HG02973 (cell line): Measurements from ENCODE around the gene SULT1C3.
A peak's percentile ranks its signal among the peaks of the same experiment; 100 is the strongest.

ENCODE experiments used
- ATAC-seq: cut with Tn5 transposase; IDR thresholded peaks from one replicate; pipeline ENCODE4 v1.9.1; 2021; ENCODE audit warnings: moderate library complexity; ENCODE audit not compliant: unreplicated experiment

The SULT1C3 gene

DNA sequence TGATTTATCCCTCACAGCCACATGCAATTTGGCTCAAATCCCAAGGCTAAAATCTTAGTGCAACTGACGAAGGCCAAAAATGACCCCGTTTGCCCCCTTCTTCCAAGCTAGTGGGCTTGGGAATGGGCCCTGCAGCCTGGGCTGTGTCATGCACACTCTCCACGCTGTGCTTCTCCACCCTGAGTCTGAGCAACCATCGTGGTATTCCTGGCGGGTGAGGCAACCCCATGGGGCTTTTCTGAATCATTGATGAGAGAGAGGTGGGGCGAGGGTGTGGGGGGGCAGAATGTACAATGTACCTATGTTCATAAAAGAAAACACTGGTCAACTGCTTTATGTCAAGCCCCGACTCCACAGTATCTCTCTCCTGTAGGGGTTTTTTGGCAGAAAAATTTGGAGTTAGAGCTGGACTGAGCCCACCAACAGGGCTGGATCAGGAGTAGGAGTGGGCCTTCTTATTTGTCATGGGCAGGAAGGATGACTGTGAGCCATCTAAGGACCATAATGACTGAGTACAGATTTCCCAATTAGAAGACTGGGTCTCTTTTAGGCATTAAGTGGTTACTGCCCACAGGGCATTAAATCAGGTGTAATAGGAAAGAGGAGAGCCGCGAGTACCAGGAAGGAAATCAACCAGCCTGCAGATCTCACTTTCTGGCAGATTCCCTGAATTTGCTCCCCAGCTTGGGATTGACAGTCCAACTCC lies 57.8 kb downstream of the SULT1C3 start:
- no peak for ATAC-seq

DNA sequence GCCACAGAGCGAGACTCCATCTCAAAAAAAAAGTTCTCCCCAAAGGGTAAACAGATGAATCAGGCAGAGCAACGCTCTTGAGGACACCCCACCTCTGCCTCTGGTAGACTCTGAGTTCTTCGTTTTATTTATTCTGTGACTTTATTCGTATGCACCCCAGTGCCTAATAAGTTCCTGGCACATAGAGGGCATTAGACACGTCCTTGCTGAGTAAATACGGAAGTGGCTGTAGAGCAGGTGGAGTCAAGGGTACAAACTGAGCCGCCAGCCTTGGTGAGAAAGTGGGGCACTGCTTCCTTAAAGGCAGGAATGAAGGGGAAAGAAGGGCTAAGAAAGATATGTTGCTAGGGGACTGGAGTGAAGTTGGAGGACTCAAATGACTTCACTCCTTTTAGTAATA lies 61.8 kb downstream of the SULT1C3 start:
- no peak for ATAC-seq

DNA sequence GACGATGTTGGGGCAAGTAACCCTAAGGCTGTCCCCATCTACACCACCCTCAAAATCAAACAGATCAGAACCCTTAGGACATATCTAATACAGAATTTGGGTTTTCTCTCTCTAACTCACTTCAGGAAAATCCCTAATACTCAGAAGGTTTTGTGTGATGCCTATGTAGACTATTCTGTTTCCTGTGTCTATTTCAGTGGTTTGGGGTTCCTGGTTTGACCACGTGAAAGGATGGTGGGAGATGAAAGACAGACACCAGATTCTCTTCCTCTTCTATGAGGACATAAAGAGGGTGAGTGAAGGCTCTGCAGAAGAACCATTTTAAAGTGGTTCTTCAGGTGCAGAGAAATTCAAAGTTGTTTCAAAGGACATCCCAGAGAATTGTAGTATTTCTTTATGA lies 65.2 kb downstream of the SULT1C3 start:
- peak; percentile 54 for ATAC-seq

DNA sequence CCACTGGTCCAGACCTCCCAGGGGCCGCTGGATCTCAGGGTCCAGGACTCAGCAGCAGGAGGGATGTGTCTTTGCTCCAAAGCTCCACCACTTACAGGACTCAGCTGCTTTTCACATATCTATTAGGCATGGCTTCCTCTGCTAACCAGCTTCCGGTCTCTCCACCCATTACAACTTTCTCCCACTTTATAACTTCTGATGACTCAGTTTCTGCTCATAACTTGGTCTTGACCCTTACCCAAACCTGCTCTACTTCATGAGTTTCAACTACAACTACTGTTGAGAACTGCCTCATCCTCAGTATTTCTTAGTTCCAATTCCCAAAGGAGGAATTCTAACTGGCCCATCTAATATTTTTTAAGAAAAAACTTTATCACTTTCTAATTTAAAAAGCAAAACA lies 66.1 kb downstream of the SULT1C3 start:
- ATAC-seq: no peak

DNA sequence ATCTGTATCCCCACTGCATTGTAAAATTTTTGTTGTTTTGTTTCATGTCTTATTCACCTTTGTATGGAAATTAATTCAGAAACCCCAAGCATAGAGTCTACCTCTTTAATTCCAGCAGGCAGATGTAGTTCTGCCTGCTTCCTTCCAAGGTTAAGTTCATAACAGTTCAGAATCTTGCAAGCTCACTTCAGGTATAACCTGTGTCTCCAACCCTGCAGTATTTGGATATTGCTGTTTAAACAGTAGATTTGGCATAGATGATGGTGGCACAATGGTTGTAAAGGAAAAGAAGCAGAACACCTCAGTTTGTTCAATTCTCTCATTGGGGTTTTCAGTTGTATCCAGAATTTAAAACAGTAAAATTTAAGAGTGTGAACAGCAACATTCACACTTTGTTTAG lies 70.1 kb downstream of the SULT1C3 start:
- no peak for ATAC-seq
